Stimulated activated CD8-positive, alpha-beta memory T cell treated with anti-CD3 and anti-CD28 coated beads, Interleukin-7, amount 100 ng/mL, for 48 hours (primary cell): ENCODE data around the gene RSBN1.
"Not testable (repeated sequence)": the region's sequence is repeated elsewhere in the genome, so short reads cannot be mapped to it uniquely, and the experiment has no call there.

ENCODE experiments used
- DNase-seq, 2 donors: peaks; one replicate each; pipeline ENCODE4 v3.0.0-alpha.2; 2020; ENCODE audit warnings: low read depth in 1 of 2; ENCODE audit errors: extremely low read depth in 1 of 2

Gene RSBN1

GRCh38 chr1:113811888-113812660 is at the start of gene RSBN1:
RSBN1 (minus strand) TSS chr1:113812476; CDS start chr1:113812412, 64 bp downstream.
- DNase-seq, result peak; percentile 98

GRCh38 chr1:113861641-113862040 is 49.4 kb upstream of the RSBN1 start:
- DNase-seq, result no peak

- no peak for DNase-seq
Observed at GRCh38 chr1:113860891-113861290, 48.6 kb upstream of the RSBN1 start.

GRCh38 chr1:113859478-113860175 is 47.4 kb upstream of the RSBN1 start:
- no peak for DNase-seq

- DNase-seq, result no peak
Observed at GRCh38 chr1:113858982-113859381, 46.7 kb upstream of the RSBN1 start.

GRCh38 chr1:113858418-113858817 is 46.1 kb upstream of the RSBN1 start:
- DNase-seq, result no peak

GRCh38 chr1:113857776-113858175 is 45.5 kb upstream of the RSBN1 start:
- no peak for DNase-seq

- DNase-seq, result no peak
Observed at GRCh38 chr1:113856401-113856790, 44.1 kb upstream of the RSBN1 start.

GRCh38 chr1:113855630-113856400 is 43.5 kb upstream of the RSBN1 start:
- DNase-seq, result no peak

GRCh38 chr1:113854234-113854633 is 42.0 kb upstream of the RSBN1 start:
- no peak for DNase-seq

GRCh38 chr1:113852694-113853093 is 40.4 kb upstream of the RSBN1 start:
- DNase-seq, result not testable (repeated sequence)

- no peak for DNase-seq
Observed at GRCh38 chr1:113850127-113850796, 38.0 kb upstream of the RSBN1 start.

- DNase-seq, result no peak
Observed at GRCh38 chr1:113849072-113849471, 36.8 kb upstream of the RSBN1 start.

- no peak for DNase-seq
Observed at GRCh38 chr1:113846391-113847035, 34.2 kb upstream of the RSBN1 start.

- DNase-seq, result no peak
Observed at GRCh38 chr1:113836534-113836933, 24.3 kb upstream of the RSBN1 start.

GRCh38 chr1:113835686-113836290 is 23.5 kb upstream of the RSBN1 start:
- no peak for DNase-seq

- no peak for DNase-seq
Observed at GRCh38 chr1:113834716-113835115, 22.4 kb upstream of the RSBN1 start.

- DNase-seq, result no peak
Observed at GRCh38 chr1:113830039-113830438, 17.8 kb upstream of the RSBN1 start.

- DNase-seq, result no peak
Observed at GRCh38 chr1:113821916-113822315, 9.6 kb upstream of the RSBN1 start.

GRCh38 chr1:113818578-113818977 is 6.3 kb upstream of the RSBN1 start:
- no peak for DNase-seq
